ENCODE results near the gene POU6F2. TPM values are rescaled to one million over a fixed set of nuclear protein-coding genes. Genes with fewer than 3 reads are reported as not detected.

The POU6F2 gene
- total RNA-seq, 4 donors from 2014 or later: not detected

DNA sequence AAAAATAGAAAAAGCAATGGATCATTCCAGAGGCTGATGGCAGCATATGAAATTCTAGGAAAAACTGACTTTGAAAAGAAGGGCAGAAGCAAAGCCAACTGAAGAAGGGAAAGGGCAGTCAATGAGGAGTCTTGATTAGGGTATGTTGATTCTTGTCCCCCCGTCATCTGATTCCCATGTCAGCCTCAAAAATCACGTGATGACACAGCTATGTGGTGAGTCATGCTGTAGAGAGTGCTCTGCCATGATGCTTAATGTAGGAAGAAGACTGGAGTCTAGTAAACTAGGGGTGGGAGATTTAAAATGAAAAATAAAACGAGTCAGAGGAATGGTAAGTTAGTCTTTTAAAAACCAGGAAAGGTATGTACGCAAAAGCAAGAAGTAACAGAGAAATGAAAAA is 3.9 kb upstream of the POU6F2 start:
- in situ Hi-C loops (cut with MboI; ENCODE audit: low sequenced_read_pairs in 4 of 4): no loop called here

DNA sequence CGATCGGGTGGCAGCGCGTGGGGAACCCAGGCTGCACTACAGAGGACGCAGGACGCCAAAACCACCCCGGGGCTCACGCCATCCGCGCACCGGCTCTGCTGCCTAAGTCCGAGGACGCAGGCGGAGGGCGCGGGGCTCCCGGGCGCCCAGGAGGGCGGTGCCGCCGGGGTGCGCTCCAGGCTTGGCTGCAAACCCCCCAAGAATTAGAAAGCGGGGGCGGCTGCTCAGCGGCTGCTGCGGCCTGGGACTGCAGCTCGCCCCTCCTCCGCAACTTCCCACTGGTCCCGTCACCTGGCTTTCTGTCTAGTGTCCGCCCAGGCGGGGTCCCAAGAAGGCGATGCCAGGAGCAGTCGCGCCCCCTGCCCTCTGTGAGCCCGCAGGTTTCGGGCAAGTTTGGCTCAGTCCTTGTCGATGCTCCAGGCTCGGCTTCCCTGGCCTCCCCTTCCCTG is 1.7 kb upstream of the POU6F2 start:
- ATAC-seq (no peak), DNase-seq (no peak)
- in situ Hi-C loops (cut with MboI; ENCODE audit: low sequenced_read_pairs in 4 of 4) (no loop called here), intact Hi-C loops (cut with DNase I; ENCODE audit: low total_unique reads) (no loop called here)
- no peak overlapping the region for H3K27ac ChIP-seq
- H3K4me1 ChIP-seq: no peaks in the 10 kb centered on the region
- H3K4me3 ChIP-seq: no peak overlapping the region
- no peaks in the 10 kb centered on the region for H3K36me3 ChIP-seq
- H3K27me3 ChIP-seq: peaks cover 16 to 32% (median 22%) of the 10 kb centered on the region in 3 donors
- TF ChIP-seq, protein P1, sequence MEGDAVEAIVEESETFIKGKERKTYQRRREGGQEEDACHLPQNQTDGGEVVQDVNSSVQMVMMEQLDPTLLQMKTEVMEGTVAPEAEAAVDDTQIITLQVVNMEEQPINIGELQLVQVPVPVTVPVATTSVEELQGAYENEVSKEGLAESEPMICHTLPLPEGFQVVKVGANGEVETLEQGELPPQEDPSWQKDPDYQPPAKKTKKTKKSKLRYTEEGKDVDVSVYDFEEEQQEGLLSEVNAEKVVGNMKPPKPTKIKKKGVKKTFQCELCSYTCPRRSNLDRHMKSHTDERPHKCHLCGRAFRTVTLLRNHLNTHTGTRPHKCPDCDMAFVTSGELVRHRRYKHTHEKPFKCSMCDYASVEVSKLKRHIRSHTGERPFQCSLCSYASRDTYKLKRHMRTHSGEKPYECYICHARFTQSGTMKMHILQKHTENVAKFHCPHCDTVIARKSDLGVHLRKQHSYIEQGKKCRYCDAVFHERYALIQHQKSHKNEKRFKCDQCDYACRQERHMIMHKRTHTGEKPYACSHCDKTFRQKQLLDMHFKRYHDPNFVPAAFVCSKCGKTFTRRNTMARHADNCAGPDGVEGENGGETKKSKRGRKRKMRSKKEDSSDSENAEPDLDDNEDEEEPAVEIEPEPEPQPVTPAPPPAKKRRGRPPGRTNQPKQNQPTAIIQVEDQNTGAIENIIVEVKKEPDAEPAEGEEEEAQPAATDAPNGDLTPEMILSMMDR (IDR thresholded peaks at IDR 0.05 in 4 of 5, conservative IDR thresholded peaks at IDR 0.05 in 1 of 5): no peak
- no peak for TF ChIP-seq POLR2A (IDR thresholded peaks at IDR 0.05)
- no peaks in the 10 kb centered on the region for H3K9me3 ChIP-seq

More for the DNA sequence above, 3.9 kb upstream of the POU6F2 start:
- Histone ChIP-seq H3K36me3 (no peaks in the 10 kb centered on the region), H3K27me3 (peaks cover 16 to 26% (median 17%) of the 10 kb centered on the region in 3 donors), H3K9me3 (no peaks in the 10 kb centered on the region), H3K4me3 (no peak overlapping the region), H3K4me1 (no peaks in the 10 kb centered on the region), H3K27ac (no peak overlapping the region)
- ATAC-seq (no peak), DNase-seq (no peak)
- TF ChIP-seq POLR2A (IDR thresholded peaks at IDR 0.05): no peak
- TF ChIP-seq, protein P1 (IDR thresholded peaks at IDR 0.05 in 4 of 5, conservative IDR thresholded peaks at IDR 0.05 in 1 of 5): no peak
- intact Hi-C loops (cut with DNase I; ENCODE audit: low total_unique reads): no loop called here

DNA sequence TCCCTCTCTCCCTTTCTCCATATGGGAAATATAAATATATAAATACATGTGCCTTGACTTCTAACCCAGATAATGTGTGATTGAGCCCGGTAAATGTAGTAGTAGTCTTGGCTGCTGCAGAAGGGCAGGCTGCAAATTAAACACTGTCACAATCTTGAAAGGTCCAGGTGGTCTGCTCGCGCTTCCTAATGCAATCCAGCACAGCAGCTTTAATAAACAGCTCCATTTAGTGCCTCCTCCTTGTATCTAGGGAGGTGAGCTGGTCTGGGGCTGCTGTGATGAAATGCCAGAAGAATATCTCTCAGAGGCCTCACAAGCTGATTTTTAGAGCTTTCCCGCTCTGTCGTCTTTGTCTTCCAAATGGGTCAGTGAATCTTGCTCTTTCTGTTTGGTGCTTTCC is 782 bp downstream of the POU6F2 start:
- no peak for TF ChIP-seq POLR2A (IDR thresholded peaks at IDR 0.05)
- TF ChIP-seq, protein P1 (IDR thresholded peaks at IDR 0.05 in 4 of 5, conservative IDR thresholded peaks at IDR 0.05 in 1 of 5): no peak
- ATAC-seq (no peak), DNase-seq (no peak)
- intact Hi-C loops (cut with DNase I; ENCODE audit: low total_unique reads) (no loop called here), in situ Hi-C loops (cut with MboI; ENCODE audit: low sequenced_read_pairs in 4 of 4) (no loop called here)
- peaks cover 16 to 32% (median 22%) of the 10 kb centered on the region in 3 donors for H3K27me3 ChIP-seq
- no peak overlapping the region for H3K4me3 ChIP-seq
- no peaks in the 10 kb centered on the region for H3K36me3 ChIP-seq
- no peak overlapping the region for H3K27ac ChIP-seq
- H3K4me1 ChIP-seq: no peaks in the 10 kb centered on the region
- H3K9me3 ChIP-seq: no peaks in the 10 kb centered on the region

DNA sequence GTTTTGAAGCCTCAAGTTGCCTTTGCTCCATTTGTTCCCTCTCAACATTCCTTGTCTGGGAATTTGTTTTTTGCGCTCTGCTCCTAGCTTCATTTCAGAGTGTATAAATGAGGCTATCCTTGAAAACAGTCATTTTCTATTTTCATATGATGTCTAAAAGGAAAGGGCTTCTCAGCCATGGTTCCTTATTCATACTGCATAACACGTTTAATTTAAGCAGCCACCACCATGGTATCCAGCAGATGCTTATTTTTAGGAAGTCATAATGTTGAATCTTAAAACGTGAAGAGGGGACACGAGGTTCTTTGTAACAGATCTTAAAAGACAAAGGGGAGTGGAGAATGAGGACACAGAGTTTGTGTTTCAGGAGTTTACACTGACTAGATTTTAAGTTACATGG is 14.5 kb downstream of the POU6F2 start:
- in situ Hi-C loops (cut with MboI; ENCODE audit: low sequenced_read_pairs in 4 of 4) (no loop called here), intact Hi-C loops (cut with DNase I; ENCODE audit: low total_unique reads) (no loop called here)
- H3K4me3 ChIP-seq: no peak overlapping the region
- TF ChIP-seq, protein P1 (IDR thresholded peaks at IDR 0.05 in 4 of 5, conservative IDR thresholded peaks at IDR 0.05 in 1 of 5): no peak
- TF ChIP-seq POLR2A (IDR thresholded peaks at IDR 0.05): no peak
- no peaks in the 10 kb centered on the region for H3K4me1 ChIP-seq
- no peaks in the 10 kb centered on the region for H3K36me3 ChIP-seq
- no peak for DNase-seq
- no peaks in the 10 kb centered on the region for H3K9me3 ChIP-seq
- ATAC-seq: no peak
- H3K27me3 ChIP-seq: no peaks in the 10 kb centered on the region
- no peak overlapping the region for H3K27ac ChIP-seq

DNA sequence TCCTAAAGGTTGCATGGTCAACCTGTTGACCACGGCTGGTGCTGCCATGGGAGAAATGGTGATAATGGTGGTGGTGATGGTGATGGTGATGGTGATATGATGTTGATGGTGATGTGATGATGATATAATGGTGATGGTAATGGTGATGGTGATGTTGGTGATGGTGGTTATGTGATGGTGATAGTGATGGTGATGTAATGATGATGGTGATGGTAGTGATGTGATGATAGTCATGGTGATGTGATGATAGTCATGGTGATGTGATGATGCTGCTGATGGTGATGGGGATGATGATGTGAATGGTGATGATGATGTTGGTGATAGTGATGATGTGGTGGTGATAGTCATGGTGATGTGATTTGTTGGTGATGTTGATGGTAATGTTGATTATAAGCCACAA is 23.9 kb downstream of the POU6F2 start:
- no peak overlapping the region for H3K27ac ChIP-seq
- no peaks in the 10 kb centered on the region for H3K4me1 ChIP-seq
- H3K27me3 ChIP-seq: no peaks in the 10 kb centered on the region
- H3K36me3 ChIP-seq: no peaks in the 10 kb centered on the region
- intact Hi-C loops (cut with DNase I; ENCODE audit: low total_unique reads) (no loop called here), in situ Hi-C loops (cut with MboI; ENCODE audit: low sequenced_read_pairs in 4 of 4) (no loop called here)
- no peak for ATAC-seq
- no peak overlapping the region for H3K4me3 ChIP-seq
- DNase-seq: no peak
- TF ChIP-seq POLR2A (IDR thresholded peaks at IDR 0.05): no peak
- TF ChIP-seq, protein P1 (IDR thresholded peaks at IDR 0.05 in 4 of 5, conservative IDR thresholded peaks at IDR 0.05 in 1 of 5): no peak
- no peaks in the 10 kb centered on the region for H3K9me3 ChIP-seq
